H1 (cell line): ENCODE data around the gene SYT14. TPM values are rescaled to one million over a fixed set of nuclear protein-coding genes. Genes with fewer than 3 reads are reported as not detected.

Experiments used
- CTCF ChIA-PET: fragments of 300-600 bp; sonication (Branson Sonifier 250); formaldehyde crosslinking; loops from one replicate; lab custom pipeline; 2021; ENCODE audit not compliant: partially characterized antibody; lab: Charles Lee
- POLR2A ChIA-PET: fragments of 300-600 bp; sonication (Branson Sonifier 250); formaldehyde crosslinking; loops from one replicate; lab custom pipeline; 2021; ENCODE audit warnings: inconsistent platforms; ENCODE audit not compliant: partially characterized antibody; lab: Charles Lee
- DNase-seq, 2 experiments: peaks; one replicate each; pipeline versions ENCODE4 v3.0.0 to v3.0.0-alpha.2; 2010 to 2022; ENCODE audit warnings: low spot score in 2 of 2, low read depth in 1 of 2, mixed read lengths in 1 of 2
- FAIRE-seq: peaks from 2 replicates; lab custom pipeline; 2011; peaks lifted over from hg19 to GRCh38; lab: Jason Lieb, UNC
- H2AFZ ChIP-seq: 2 replicates; pipeline ENCODE4 v1.8.1; 2012; ENCODE audit warnings: low read length, inconsistent platforms
- H2AK5ac ChIP-seq: 2 replicates; pipeline ENCODE4 v1.6.1; 2013; ENCODE audit warnings: low read depth, low read length
- H2BK120ac ChIP-seq: replicated peaks from 2 replicates; pipeline ENCODE3; 2013; ENCODE audit warnings: low read depth, low read length, inconsistent platforms
- H2BK12ac ChIP-seq: 2 replicates; pipeline ENCODE4 v1.6.1; 2013; ENCODE audit warnings: low read depth, low read length
- H2BK15ac ChIP-seq: 2 replicates; pipeline ENCODE4 v1.6.1; 2013; ENCODE audit warnings: low read length
- H2BK20ac ChIP-seq: 2 replicates; pipeline ENCODE4 v1.6.1; 2013; ENCODE audit warnings: low read length
- H2BK5ac ChIP-seq: 2 replicates; pipeline ENCODE4 v1.6.1; 2013; ENCODE audit warnings: low read depth, low read length
- H3K14ac ChIP-seq: 2 replicates; pipeline ENCODE4 v1.6.1; 2013; ENCODE audit warnings: inconsistent platforms; ENCODE audit not compliant: insufficient read length
- H3K18ac ChIP-seq: 2 replicates; pipeline ENCODE4 v1.6.1; 2013; ENCODE audit warnings: low read length; ENCODE audit errors: extremely low read depth
- H3K23ac ChIP-seq: 2 replicates; pipeline ENCODE4 v1.6.1; 2013; ENCODE audit warnings: inconsistent platforms; ENCODE audit not compliant: insufficient read length
- H3K23me2 ChIP-seq: 2 replicates; pipeline ENCODE4 v1.6.1; 2013; ENCODE audit warnings: low read depth, low read length
- H3K27ac ChIP-seq: 2 replicates; pipeline ENCODE4 v1.6.1; 2011; ENCODE audit warnings: low read depth, low read length, inconsistent platforms
- H3K27me3 ChIP-seq, 4 experiments: replicated peaks in 1 of 4; 1 replicate in 1 of 4; 2 replicates in 3 of 4; pipeline versions ENCODE4 v1.6.1 to v1.8.1; 2011 to 2013; ENCODE audit warnings: low read length in 3 of 4, mild to moderate bottlenecking in 3 of 4, inconsistent platforms in 2 of 4, mixed read lengths in 2 of 4, moderate library complexity in 1 of 4; ENCODE audit not compliant: control insufficient read depth in 3 of 4, insufficient read depth in 3 of 4; ENCODE audit errors: extremely low read depth in 1 of 4
- H3K36me3 ChIP-seq, 4 experiments: 2 replicates each; pipeline versions ENCODE4 v1.6.1 to v1.8.1; 2011 to 2013; ENCODE audit warnings: mild to moderate bottlenecking in 4 of 4, low read length in 3 of 4, moderate library complexity in 2 of 4, control low read depth in 1 of 4, inconsistent platforms in 1 of 4; ENCODE audit not compliant: insufficient read depth in 4 of 4, control insufficient read depth in 2 of 4
- H3K4ac ChIP-seq: replicated peaks from 2 replicates; pipeline ENCODE3; 2013; ENCODE audit warnings: low read length, low read depth, mixed read lengths, inconsistent platforms; ENCODE audit not compliant: insufficient read length
- H3K4me1 ChIP-seq, 4 experiments: replicated peaks in 1 of 4; 1 replicate in 1 of 4; 2 replicates in 3 of 4; pipeline versions ENCODE4 v1.6.1 to v1.8.1; 2011 to 2013; ENCODE audit warnings: low read length in 3 of 4, inconsistent platforms in 2 of 4, mixed read lengths in 1 of 4; ENCODE audit not compliant: insufficient read depth in 4 of 4, control insufficient read depth in 3 of 4
- H3K4me2 ChIP-seq, 2 experiments: 2 replicates each; pipeline versions ENCODE4 v1.6.1 to v1.8.1; 2011 to 2013; ENCODE audit warnings: low read depth in 2 of 2, low read length in 2 of 2, control low read depth in 1 of 2, inconsistent platforms in 1 of 2, mild to moderate bottlenecking in 1 of 2; ENCODE audit not compliant: insufficient read depth in 1 of 2
- H3K4me3 ChIP-seq, 4 experiments: fragments of 200-600, 300-600 bp in 1 of 4; sonication (generic), shearing (Covaris generic), sonication (Bioruptor Twin) in 1 of 4; 2 replicates each; pipeline versions ENCODE4 v1.5.1 to v1.8.1; 2011 to 2016; ENCODE audit warnings: low read length in 4 of 4, low read depth in 3 of 4, control low read depth in 2 of 4, inconsistent platforms in 2 of 4, mild to moderate bottlenecking in 2 of 4, mixed read lengths in 1 of 4, moderate library complexity in 1 of 4; ENCODE audit not compliant: insufficient read depth in 2 of 4; ENCODE audit errors: extremely low read depth in 1 of 4
- H3K56ac ChIP-seq: replicated peaks from 2 replicates; pipeline ENCODE3; 2013; ENCODE audit warnings: low read depth, mild to moderate bottlenecking, mixed read lengths, low read length, inconsistent platforms; ENCODE audit not compliant: insufficient read length
- H3K79me1 ChIP-seq: 2 replicates; pipeline ENCODE4 v1.6.1; 2013; ENCODE audit warnings: low read depth, low read length, control low read depth
- H3K79me2 ChIP-seq, 2 experiments: 2 replicates each; pipeline versions ENCODE4 v1.6.1 to v1.8.1; 2012 to 2013; ENCODE audit warnings: low read length in 2 of 2, mild to moderate bottlenecking in 2 of 2, inconsistent platforms in 1 of 2; ENCODE audit not compliant: insufficient read depth in 2 of 2, control insufficient read depth in 1 of 2
- H3K9ac ChIP-seq, 4 experiments: replicated peaks in 1 of 4; 1 replicate in 1 of 4; 2 replicates in 3 of 4; pipeline versions ENCODE4 v1.6.1 to v1.8.1; 2011 to 2013; ENCODE audit warnings: low read depth in 3 of 4, low read length in 3 of 4, control low read depth in 2 of 4, mild to moderate bottlenecking in 2 of 4, moderate library complexity in 2 of 4, inconsistent platforms in 1 of 4; ENCODE audit errors: extremely low read depth in 1 of 4
- H3K9me3 ChIP-seq, 2 experiments: 2 replicates each; pipeline versions ENCODE4 v1.6.1 to v1.8.1; 2012 to 2013; ENCODE audit warnings: mild to moderate bottlenecking in 2 of 2, moderate library complexity in 2 of 2, control low read depth in 1 of 2, inconsistent platforms in 1 of 2, low read depth in 1 of 2, low read length in 1 of 2, mixed read lengths in 1 of 2; ENCODE audit not compliant: insufficient read depth in 2 of 2
- H4K20me1 ChIP-seq, 2 experiments: replicated peaks in 1 of 2; 2 replicates each; pipeline versions ENCODE3 to v1.8.1; 2011 to 2013; ENCODE audit warnings: inconsistent platforms in 2 of 2, low read length in 2 of 2, mild to moderate bottlenecking in 1 of 2; ENCODE audit not compliant: insufficient read depth in 2 of 2, control insufficient read depth in 1 of 2
- H4K5ac ChIP-seq: 2 replicates; pipeline ENCODE4 v1.6.1; 2013; ENCODE audit warnings: low read length, low read depth, mixed read lengths, inconsistent platforms; ENCODE audit not compliant: insufficient read length
- H4K8ac ChIP-seq: 2 replicates; pipeline ENCODE4 v1.8.0; 2013; ENCODE audit warnings: mild to moderate bottlenecking, moderate library complexity, low read length, inconsistent platforms; ENCODE audit not compliant: insufficient read depth; ENCODE audit errors: extremely low read depth
- H4K91ac ChIP-seq: replicated peaks from 2 replicates; pipeline ENCODE3; 2013; ENCODE audit warnings: low read length, mixed read lengths, inconsistent platforms; ENCODE audit not compliant: insufficient read length
- CEBPB ChIP-seq: IDR thresholded peaks from 2 replicates; pipeline ENCODE4 v1.6.1; 2012; ENCODE audit warnings: low read depth, low read length
- CTBP2 ChIP-seq: IDR thresholded peaks from 2 replicates; pipeline ENCODE4 v1.7.0; 2011; ENCODE audit warnings: borderline replicate concordance, mild to moderate bottlenecking, moderate library complexity, mixed read lengths, low read length; ENCODE audit not compliant: insufficient read depth, insufficient read length
- GTF2F1 ChIP-seq: IDR thresholded peaks from 2 replicates; pipeline ENCODE4 v1.6.1; 2012; ENCODE audit warnings: low read depth, low read length, improper control_type of control experiment, borderline replicate concordance
- KDM5A ChIP-seq: fragments of 200-600 bp; IDR thresholded peaks from 2 replicates; pipeline ENCODE4 v1.7.1; 2012; ENCODE audit warnings: mild to moderate bottlenecking, low read length, inconsistent platforms, mixed read lengths
- PHF8 ChIP-seq: fragments of 200-600 bp; sonication (generic); conservative IDR thresholded peaks from 2 replicates; pipeline ENCODE4 v1.7.1; 2012; ENCODE audit warnings: low read depth, mild to moderate bottlenecking, inconsistent platforms, low read length, moderate library complexity
- RBBP5 ChIP-seq: IDR thresholded peaks from 2 replicates; pipeline ENCODE4 v1.7.1; 2012; ENCODE audit warnings: low read depth, mild to moderate bottlenecking, inconsistent platforms, low read length, moderate library complexity, borderline replicate concordance
- SIN3A ChIP-seq, 2 experiments: IDR thresholded peaks in 1 of 2; conservative IDR thresholded peaks in 1 of 2; 2 replicates each; pipeline ENCODE4 v1.6.1; 2011 to 2012; ENCODE audit warnings: low read length in 2 of 2, improper control_type of control experiment in 1 of 2, low read depth in 1 of 2, mild to moderate bottlenecking in 1 of 2
- SIRT6 ChIP-seq: IDR thresholded peaks from one replicate; pipeline ENCODE4 v1.7.1; 2012; ENCODE audit warnings: low read length, inconsistent platforms
- ZNF274 ChIP-seq: IDR thresholded peaks from 2 replicates; pipeline ENCODE4 v1.7.0; 2012; ENCODE audit warnings: low read length, borderline replicate concordance; ENCODE audit errors: extremely low read depth
- polyA plus RNA-seq, 7 experiments: library from polyadenylated mRNA; depleted of rRNA in 3 of 7; stranded (reverse) in 5 of 7; unstranded in 2 of 7; fragments of >200 nt in 5 of 7; fragments of 200-250 nt in 2 of 7; gene quantifications; 1 replicate in 5 of 7; 2 replicates in 1 of 7; 4 replicates in 1 of 7; pipeline versions ENCODE4 v1.2.1 to v1.2.3, GENCODE V29; 2011 to 2013; ENCODE audit warnings: missing spikeins in 2 of 7, mixed read lengths in 2 of 7
- total RNA-seq: library from RNA; stranded (reverse); fragmentation: NEBNext Ultra II Directional; extraction: Animal tissue kit (Norgen Biotek cat#: 25700); gene quantifications from 2 replicates; pipeline ENCODE4 v1.2.1, GENCODE V29; 2021

Gene SYT14
- total and polyA plus RNA-seq, 2 of the 8 experiments (the other 6 are each of a cell fraction or from before 2014, with no cell fraction given) = 2.3 to 18.4 TPM

GRCh38 chr1:209920844-209921243 is 17.2 kb upstream of the SYT14 start (continued):
- no peak for TF ChIP-seq GTF2F1

- no peaks in the 10 kb centered on the region for H3K4me1 ChIP-seq
- no peaks in the 10 kb centered on the region for H3K79me2 ChIP-seq
- H3K27ac ChIP-seq = no peak overlapping the region
- H2BK20ac ChIP-seq = no peak overlapping the region
- H2BK5ac ChIP-seq = no peak overlapping the region
- DNase-seq = no peak
- H4K91ac ChIP-seq = no peak overlapping the region
- H2BK120ac ChIP-seq = no peak overlapping the region
- no peak overlapping the region for H3K18ac ChIP-seq
- no peak overlapping the region for H3K56ac ChIP-seq
- no peak overlapping the region for H4K8ac ChIP-seq
- no peak overlapping the region for H3K4me3 ChIP-seq
- no peaks in the 10 kb centered on the region for H3K36me3 ChIP-seq
- H2AFZ ChIP-seq = 0 out of 2 replicates have a peak overlapping the region, but pooled peaks have one; percentile 29
- no peak overlapping the region for H3K9ac ChIP-seq
- no peak for TF ChIP-seq SIN3A (conservative IDR thresholded peaks at IDR 0.05 in 1 of 2, IDR thresholded peaks at IDR 0.05 in 1 of 2; ENCODE audit: low read depth in 1 of 2, low read length in 2 of 2)
- TF ChIP-seq RBBP5 = no peak
- TF ChIP-seq SIRT6 = no peak
- TF ChIP-seq CEBPB = no peak
- TF ChIP-seq ZNF274 = no peak
- no peak for TF ChIP-seq PHF8
- TF ChIP-seq CTBP2 = no peak
- TF ChIP-seq KDM5A = no peak
- H3K4me2 ChIP-seq = no peak overlapping the region
- H3K79me1 ChIP-seq = no peaks in the 10 kb centered on the region
- POLR2A ChIA-PET = no interaction called here
- H3K9me3 ChIP-seq = peaks cover 0 to 3% of the 10 kb centered on the region in 2 experiments; a peak in 1 of 4 replicates
- no peak overlapping the region for H2BK15ac ChIP-seq
- H3K4ac ChIP-seq = no peak overlapping the region
- H3K23me2 ChIP-seq = no peaks in the 10 kb centered on the region
- no peak overlapping the region for H4K5ac ChIP-seq
- no peaks in the 10 kb centered on the region for H3K27me3 ChIP-seq
- no peak for FAIRE-seq
- CTCF ChIA-PET = interaction anchor here (1.5 kb wide), 1 partner anchor 24 kb away, joined by 3 read pairs; no protein-coding TSS in a partner anchor
- H2AK5ac ChIP-seq = no peak overlapping the region
- no peak overlapping the region for H3K14ac ChIP-seq
- no peak overlapping the region for H3K23ac ChIP-seq
- H2BK12ac ChIP-seq = no peak overlapping the region
- no peaks in the 10 kb centered on the region for H4K20me1 ChIP-seq
Observed at GRCh38 chr1:209924390-209924789, 13.6 kb upstream of the SYT14 start.
